ENCODE data around the gene OR9Q1.
"Not testable (repeated sequence)": the region's sequence is repeated elsewhere in the genome, so short reads cannot be mapped to it uniquely, and the experiment has no call there.

Gene OR9Q1

DNA sequence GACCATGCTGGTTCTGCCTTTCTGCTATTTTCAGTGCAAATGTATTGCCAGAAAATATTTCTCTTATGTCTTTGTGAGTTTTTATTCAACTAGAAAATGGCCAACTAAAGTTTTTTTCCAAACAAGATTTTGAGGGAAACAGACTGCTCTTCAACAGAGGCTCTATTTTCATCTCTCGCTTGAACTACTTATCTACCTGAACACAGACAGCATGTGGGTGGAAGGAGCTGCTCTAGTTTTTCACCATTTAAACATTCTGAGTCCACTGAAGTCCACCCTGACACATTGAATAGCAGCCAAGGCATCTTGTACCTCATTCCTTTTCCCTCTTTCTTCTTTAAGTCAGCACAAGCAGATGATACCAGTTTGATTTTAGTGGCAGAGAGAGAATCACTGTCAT is 111.5 kb downstream of the OR9Q1 start:
- no peak overlapping the region for H3K4me3 ChIP-seq (ENCODE audit: low read length)
- no peak for TF ChIP-seq ZNF274 (IDR thresholded peaks at IDR 0.05; ENCODE audit: low read depth, low read length)

GRCh38 chr11:58142761-58143160 is 119.1 kb downstream of the OR9Q1 start:
- no peak for TF ChIP-seq ZNF274 (IDR thresholded peaks at IDR 0.05; ENCODE audit: low read depth, low read length)
- H3K4me3 ChIP-seq (ENCODE audit: low read length), result no peak overlapping the region

DNA sequence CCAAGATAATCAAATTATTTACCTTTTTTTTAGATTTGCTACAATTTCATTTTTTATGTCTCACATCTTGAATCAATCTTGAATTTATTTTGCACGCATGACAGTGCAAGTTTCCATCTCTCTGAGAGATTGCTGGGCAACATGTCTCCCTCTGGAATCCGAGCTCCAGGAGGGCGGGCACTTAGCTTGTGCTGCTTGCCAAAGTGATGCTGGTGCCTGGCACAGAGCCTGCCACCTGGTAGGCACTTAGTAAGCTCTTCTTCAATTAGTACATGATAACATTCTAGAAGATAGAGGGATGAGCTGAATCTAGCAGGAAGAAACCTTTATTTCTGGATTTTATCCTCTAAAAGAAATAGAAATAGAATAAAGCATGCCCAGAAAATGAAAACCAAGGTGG is 129.1 kb downstream of the OR9Q1 start:
- no peak overlapping the region for H3K4me3 ChIP-seq (ENCODE audit: low read length)
- TF ChIP-seq ZNF274 (IDR thresholded peaks at IDR 0.05; ENCODE audit: low read depth, low read length), result no peak

DNA sequence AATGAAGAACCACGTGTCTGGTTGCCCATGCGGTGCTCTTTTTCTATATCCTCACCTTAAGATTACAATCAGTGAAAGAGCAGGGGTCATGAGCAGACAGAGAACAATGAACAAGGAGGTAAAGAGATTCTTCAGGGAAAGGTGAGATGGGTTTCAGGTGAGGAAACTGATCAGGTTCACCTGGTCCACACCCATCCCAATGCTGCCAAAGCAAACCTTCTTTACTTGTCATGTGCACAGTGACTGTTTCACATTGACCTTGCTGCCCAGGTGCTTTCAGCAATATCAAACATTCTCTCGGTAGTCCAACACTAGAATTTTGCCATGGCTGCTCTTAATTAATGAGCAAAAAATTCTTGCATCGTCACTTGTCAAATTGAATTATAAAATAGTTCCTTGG is 140.7 kb downstream of the OR9Q1 start:
- TF ChIP-seq ZNF274 (IDR thresholded peaks at IDR 0.05; ENCODE audit: low read depth, low read length), result no peak
- H3K4me3 ChIP-seq (ENCODE audit: low read length), result no peak overlapping the region

DNA sequence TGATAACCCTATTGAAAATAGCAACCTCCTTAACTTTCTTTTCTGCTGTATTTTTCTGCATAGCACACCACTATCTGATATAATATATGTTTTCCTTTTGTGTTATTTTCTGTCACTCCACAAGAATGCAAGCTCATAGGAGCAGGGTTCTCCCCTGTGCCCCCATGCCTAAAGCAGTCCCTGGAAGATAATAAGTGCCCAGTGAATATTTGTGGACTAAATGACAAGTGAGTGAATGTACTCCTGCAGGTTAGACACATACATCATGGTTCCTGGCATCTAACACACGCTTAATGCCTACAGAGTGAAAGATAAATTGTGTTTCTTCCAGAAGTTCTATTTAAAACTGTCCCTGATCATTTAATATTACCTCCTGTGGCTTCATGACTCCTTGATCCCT is 141.3 kb downstream of the OR9Q1 start:
- TF ChIP-seq ZNF274 (IDR thresholded peaks at IDR 0.05; ENCODE audit: low read depth, low read length), result no peak
- no peak overlapping the region for H3K4me3 ChIP-seq (ENCODE audit: low read length)

DNA sequence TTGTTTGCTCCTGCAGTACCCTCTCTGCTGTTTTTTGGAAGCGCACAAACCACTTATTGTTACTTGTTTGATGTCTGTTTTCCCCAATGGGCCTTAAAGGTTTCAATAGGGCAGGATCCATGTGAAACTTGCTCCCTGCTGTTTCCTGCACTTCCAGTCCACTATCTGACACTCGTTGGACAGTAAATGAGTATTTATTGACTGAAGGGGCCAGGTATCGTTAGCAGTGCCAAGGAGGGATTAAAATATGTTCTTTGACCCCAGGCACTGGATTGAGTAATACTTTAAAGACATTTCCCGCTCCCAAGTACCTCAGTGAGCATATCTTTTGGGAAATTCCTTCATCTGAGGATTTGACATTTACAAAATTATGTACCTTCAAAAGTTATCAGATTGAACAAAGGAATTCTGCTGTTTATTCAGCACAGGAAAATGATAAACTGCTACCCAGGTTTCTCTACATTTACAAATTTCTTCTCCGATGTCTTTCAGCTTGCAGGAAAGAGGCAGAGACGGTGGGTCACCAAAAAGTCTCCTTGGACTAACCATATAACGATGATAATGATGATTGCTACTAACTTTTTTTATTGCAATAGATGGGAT is 141.9 kb downstream of the OR9Q1 start:
- no peak for TF ChIP-seq ZNF274 (IDR thresholded peaks at IDR 0.05; ENCODE audit: low read depth, low read length)
- no peak overlapping the region for H3K4me3 ChIP-seq (ENCODE audit: low read length)

DNA sequence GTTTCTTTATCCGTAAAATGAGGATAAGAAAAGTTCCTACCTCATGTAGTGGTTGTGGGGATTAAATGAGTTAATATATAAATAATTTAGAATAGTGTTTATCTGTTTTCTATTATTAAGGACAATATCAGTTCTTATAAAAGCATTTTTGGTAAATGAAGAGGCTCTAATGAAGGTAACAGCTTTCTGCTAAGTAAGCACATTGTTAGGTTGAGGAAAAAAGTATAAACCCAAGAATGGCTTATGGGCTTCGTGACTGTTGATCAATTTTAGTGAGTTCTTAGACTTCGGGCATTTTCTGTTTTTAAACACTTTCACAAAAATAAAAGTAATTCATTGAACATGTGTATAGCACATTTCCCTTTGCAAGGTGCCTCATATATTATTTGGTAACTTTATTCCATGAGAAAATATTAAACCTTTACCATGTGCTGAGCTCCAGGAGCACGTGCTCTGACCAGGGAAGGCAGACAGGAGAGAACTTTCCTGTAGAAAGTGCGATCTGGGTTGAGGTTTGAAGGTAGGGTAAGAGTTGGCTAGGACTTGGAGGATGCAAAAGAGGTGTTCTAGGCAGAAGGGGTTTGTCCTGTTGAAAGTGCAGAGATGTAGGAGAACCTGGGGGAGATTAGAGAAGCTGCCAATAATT is 153.9 kb downstream of the OR9Q1 start:
- no peak for TF ChIP-seq ZNF274 (IDR thresholded peaks at IDR 0.05; ENCODE audit: low read depth, low read length)

GRCh38 chr11:58178444-58178843 is 154.8 kb downstream of the OR9Q1 start:
- no peak for TF ChIP-seq ZNF274 (IDR thresholded peaks at IDR 0.05; ENCODE audit: low read depth, low read length)
- H3K4me3 ChIP-seq (ENCODE audit: low read length), result no peak overlapping the region

More for the DNA sequence above, 153.9 kb downstream of the OR9Q1 start:
- no peak overlapping the region for H3K4me3 ChIP-seq (ENCODE audit: low read length)

GRCh38 chr11:58179648-58180047 is 156.0 kb downstream of the OR9Q1 start:
- TF ChIP-seq ZNF274 (IDR thresholded peaks at IDR 0.05; ENCODE audit: low read depth, low read length), result no peak
- H3K4me3 ChIP-seq (ENCODE audit: low read length), result no peak overlapping the region

GRCh38 chr11:58186938-58187337 is 163.3 kb downstream of the OR9Q1 start:
- no peak overlapping the region for H3K4me3 ChIP-seq (ENCODE audit: low read length)
- TF ChIP-seq ZNF274 (IDR thresholded peaks at IDR 0.05; ENCODE audit: low read depth, low read length), result no peak

- no peak within 1 kb of the TSS for H3K4me3 ChIP-seq (ENCODE audit: low read length)
- no peak for TF ChIP-seq ZNF274 (IDR thresholded peaks at IDR 0.05; ENCODE audit: low read depth, low read length)
Observed at GRCh38 chr11:58188770-58189169, 165.1 kb downstream of the OR9Q1 start, which contains the start of gene OR9Q2. Gene OR9Q2 (plus strand): TSS chr11:58189070. CDS start chr11:58190491, 1,421 bp downstream.

DNA sequence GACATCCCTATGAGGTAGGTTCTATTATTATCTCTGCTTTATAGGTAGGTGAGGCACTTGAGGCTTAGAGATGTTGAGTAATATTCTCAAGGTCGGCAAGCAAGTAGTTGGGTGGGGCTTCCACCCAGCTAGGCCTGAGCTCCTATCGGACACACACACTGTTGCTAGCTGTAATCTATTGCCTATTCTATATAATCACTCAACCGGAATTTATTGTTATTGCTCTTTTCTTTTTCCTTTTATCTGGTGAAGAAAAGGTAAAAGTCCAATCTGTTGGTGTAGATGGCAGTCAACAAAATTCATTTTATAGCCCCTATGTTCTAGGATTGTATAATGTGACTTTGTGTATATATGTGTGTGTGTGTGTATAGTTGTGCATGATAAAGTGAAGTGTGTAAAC is 168.5 kb downstream of the OR9Q1 start:
- no peak overlapping the region for H3K4me3 ChIP-seq (ENCODE audit: low read length)
- no peak for TF ChIP-seq ZNF274 (IDR thresholded peaks at IDR 0.05; ENCODE audit: low read depth, low read length)

GRCh38 chr11:58193391-58193790 is 169.7 kb downstream of the OR9Q1 start:
- no peak overlapping the region for H3K4me3 ChIP-seq (ENCODE audit: low read length)
- no peak for TF ChIP-seq ZNF274 (IDR thresholded peaks at IDR 0.05; ENCODE audit: low read depth, low read length)

DNA sequence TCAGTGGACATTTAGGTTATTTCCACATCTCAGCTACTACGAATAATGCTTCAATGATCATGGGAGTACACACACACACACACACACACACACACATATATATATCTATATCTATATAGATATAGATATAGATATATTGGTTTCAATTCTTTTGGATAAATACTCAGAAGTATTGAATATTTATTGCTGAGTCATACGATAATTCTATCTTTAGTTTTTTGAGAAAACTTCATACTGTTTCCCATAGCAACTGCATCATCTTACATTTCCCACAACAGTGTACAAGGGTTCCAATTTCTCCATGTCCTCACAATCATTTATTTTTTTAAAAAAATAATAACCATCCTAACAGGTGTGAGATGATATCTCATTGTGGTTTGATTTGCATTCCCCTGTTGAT is 172.3 kb downstream of the OR9Q1 start:
- TF ChIP-seq ZNF274 (IDR thresholded peaks at IDR 0.05; ENCODE audit: low read depth, low read length), result no peak
- H3K4me3 ChIP-seq (ENCODE audit: low read length), result no peak overlapping the region

DNA sequence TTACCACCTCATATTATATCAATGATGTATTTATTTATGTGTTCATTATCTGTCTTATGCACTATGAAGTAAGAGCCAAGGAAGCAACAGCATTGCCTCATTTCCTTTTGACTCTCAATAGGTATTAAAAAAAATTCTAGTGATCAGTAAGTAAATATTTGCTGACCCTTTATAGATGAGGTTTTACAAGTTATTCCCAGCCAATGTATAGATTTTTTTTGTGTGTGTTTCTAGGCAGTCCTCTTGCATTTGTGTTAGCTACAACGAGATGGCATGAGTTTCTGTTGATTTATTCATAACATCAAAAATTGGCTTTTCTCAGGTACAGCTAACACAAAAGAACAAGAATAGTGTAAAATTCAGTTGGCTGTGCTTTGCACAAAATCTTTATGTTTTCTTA is 175.6 kb downstream of the OR9Q1 start:
- TF ChIP-seq ZNF274 (IDR thresholded peaks at IDR 0.05; ENCODE audit: low read depth, low read length), result no peak

GRCh38 chr11:58204042-58204441 is 180.4 kb downstream of the OR9Q1 start, which contains the start of gene OR1S2:
Gene OR1S2 (minus strand): TSS chr11:58204142. CDS start chr11:58204142, 0 bp downstream.
- TF ChIP-seq ZNF274 (IDR thresholded peaks at IDR 0.05; ENCODE audit: low read depth, low read length), result no peak
- no peak within 1 kb of the TSS for H3K4me3 ChIP-seq (ENCODE audit: low read length)

More for the DNA sequence above, 175.6 kb downstream of the OR9Q1 start:
- H3K4me3 ChIP-seq (ENCODE audit: low read length), result no peak overlapping the region

GRCh38 chr11:58212420-58212819 is 188.7 kb downstream of the OR9Q1 start, which contains the start of gene OR1S1:
Gene OR1S1 (plus strand): TSS chr11:58212720.
- not testable (repeated sequence) for H3K4me3 ChIP-seq (ENCODE audit: low read length)
